Stimulated activated CD4-positive, alpha-beta T cell treated with anti-CD3 and anti-CD28 coated beads, Interleukin-4, amount 100 ng/mL, for 1 hour (primary cell): ENCODE results near the gene ST8SIA1.
A peak's percentile ranks its signal among the peaks of the same experiment; 100 is the strongest.

Experiments used
- DNase-seq: peaks from one replicate; pipeline ENCODE4 v3.0.0-alpha.2; 2020

ST8SIA1 gene

GRCh38 chr12:22146686-22147085 is 187.8 kb downstream of the ST8SIA1 start:
- peak; percentile 23 for DNase-seq
